Urinary bladder (tissue), 4 donors: ENCODE measurements around the gene TMEM54. TPM values are rescaled to one million over a fixed set of nuclear protein-coding genes. Genes with fewer than 3 reads are reported as not detected.

ENCODE experiments used
- DNase-seq: peaks from one replicate; pipeline ENCODE4 v3.0.0-alpha.2; 2015; ENCODE audit errors: extremely low spot score
- H3K27ac ChIP-seq: one replicate; pipeline ENCODE4 v1.5.1; 2013; ENCODE audit warnings: low read depth, mild to moderate bottlenecking, moderate library complexity
- H3K36me3 ChIP-seq: one replicate; pipeline ENCODE4 v1.6.1; 2013; ENCODE audit warnings: mild to moderate bottlenecking, moderate library complexity; ENCODE audit not compliant: insufficient read depth
- H3K4me1 ChIP-seq: one replicate; pipeline ENCODE4 v1.6.1; 2013; ENCODE audit warnings: mild to moderate bottlenecking, moderate library complexity; ENCODE audit not compliant: insufficient read depth
- H3K4me3 ChIP-seq: one replicate; pipeline ENCODE4 v1.5.1; 2013; ENCODE audit warnings: low read depth, low read length
- WGBS: extraction: QIAGEN DNeasy Blood & Tissue Kit; methylation state at CpG from one replicate; pipeline ENCODE4 v1.1.7; 2013; 5-methylcytosine and 5-hydroxymethylcytosine counted together
- polyA plus RNA-seq: library from polyadenylated mRNA; stranded (reverse); fragments of 200-250 nt; gene quantifications from one replicate; pipeline ENCODE4 v1.2.3, GENCODE V29; 2013
- total RNA-seq: library from RNA; depleted of rRNA; stranded (reverse); fragments of >200 nt; gene quantifications from one replicate; pipeline ENCODE4 v1.2.3, GENCODE V29; 2014
- donor health status: healthy with polysubstance abuse.
- donor health status: healthy.

TMEM54 gene
- total and polyA plus RNA-seq, 2 donors = 12.8 to 67.8 TPM

- 92% methylated on average over 1 of the region's 1 CpG for WGBS
- Histone ChIP-seq H3K4me1 (no peaks in the 10 kb centered on the region), H3K36me3 (no peaks in the 10 kb centered on the region), H3K4me3 (no peak overlapping the region), H3K27ac (no peak overlapping the region)
- no peak for DNase-seq
These were observed 37.3 kb downstream of the TMEM54 start for GRCh38 chr1:32863881-32864245.

GRCh38 chr1:32863218-32863880, 37.8 kb downstream of the TMEM54 start:
- no peak overlapping the region for H3K4me3 ChIP-seq
- H3K4me1 ChIP-seq = no peaks in the 10 kb centered on the region
- H3K27ac ChIP-seq = no peak overlapping the region
- DNase-seq = no peak
- 93% methylated on average over 4 of the region's 4 CpGs for WGBS
- H3K36me3 ChIP-seq = no peaks in the 10 kb centered on the region

DNA sequence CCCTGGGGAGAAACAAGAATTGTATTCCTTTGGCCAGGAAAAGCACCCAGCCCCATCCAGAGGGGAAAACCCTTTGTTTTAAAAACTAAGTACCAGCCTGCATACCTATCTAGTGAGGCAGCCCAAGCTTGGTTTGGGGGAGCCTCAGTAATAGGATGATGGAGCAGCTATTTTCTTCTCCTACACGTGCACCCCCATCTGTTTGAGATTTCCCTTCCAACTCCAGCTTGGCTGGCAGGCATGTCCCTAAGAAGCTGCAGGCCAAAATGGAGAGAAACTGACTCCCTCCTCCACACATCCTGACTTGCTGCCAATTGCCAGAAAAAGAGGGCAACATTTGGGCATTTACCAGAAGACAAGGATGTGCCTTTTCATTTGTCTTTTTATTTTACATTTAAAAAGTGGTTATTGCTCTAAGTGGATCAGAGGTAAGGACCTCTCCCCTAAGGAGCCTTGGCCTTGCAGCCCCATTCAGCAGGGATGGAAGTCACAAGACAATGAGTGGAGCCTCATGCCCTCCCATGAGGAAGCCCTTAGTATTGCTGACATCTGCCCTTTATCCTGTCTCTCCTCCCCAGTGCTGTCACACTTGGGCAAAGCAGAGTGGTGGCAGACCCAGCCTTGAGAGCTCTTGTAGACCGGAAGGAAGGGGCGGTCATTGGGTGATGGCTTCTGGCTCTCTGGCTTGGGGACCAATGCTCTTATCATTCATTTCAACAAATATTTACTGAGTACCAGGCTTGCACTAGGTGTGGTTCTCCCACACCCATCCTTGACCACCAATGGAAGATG, 39.1 kb downstream of the TMEM54 start:
- Histone ChIP-seq H3K27ac (no peak overlapping the region), H3K4me3 (no peak overlapping the region), H3K4me1 (no peaks in the 10 kb centered on the region), H3K36me3 (no peaks in the 10 kb centered on the region)
- 72% methylated on average over 3 of the region's 3 CpGs for WGBS
- DNase-seq = no peak

GRCh38 chr1:32860566-32860965, 40.6 kb downstream of the TMEM54 start:
- H3K27ac ChIP-seq = no peak overlapping the region
- H3K36me3 ChIP-seq = peaks cover 3% of the 10 kb centered on the region
- no peak overlapping the region for H3K4me3 ChIP-seq
- no peaks in the 10 kb centered on the region for H3K4me1 ChIP-seq
- no peak for DNase-seq

GRCh38 chr1:32859915-32860314, 41.3 kb downstream of the TMEM54 start:
- WGBS = 95% methylated on average over 2 of the region's 2 CpGs
- Histone ChIP-seq H3K4me1 (no peaks in the 10 kb centered on the region), H3K4me3 (no peak overlapping the region), H3K27ac (no peak overlapping the region), H3K36me3 (peaks cover 3% of the 10 kb centered on the region)
- no peak for DNase-seq

- 88% methylated on average over 7 of the region's 7 CpGs for WGBS
- Histone ChIP-seq H3K4me3 (no peak overlapping the region), H3K4me1 (no peaks in the 10 kb centered on the region), H3K27ac (no peak overlapping the region), H3K36me3 (peaks cover 3% of the 10 kb centered on the region)
- no peak for DNase-seq
These were observed 42.4 kb downstream of the TMEM54 start for GRCh38 chr1:32858791-32859190.

GRCh38 chr1:32858136-32858535, 43.1 kb downstream of the TMEM54 start:
- no peaks in the 10 kb centered on the region for H3K4me1 ChIP-seq
- no peak for DNase-seq
- WGBS = 93% methylated on average over 2 of the region's 2 CpGs
- H3K36me3 ChIP-seq = peaks cover 3% of the 10 kb centered on the region
- H3K27ac ChIP-seq = no peak overlapping the region
- H3K4me3 ChIP-seq = no peak overlapping the region

DNA sequence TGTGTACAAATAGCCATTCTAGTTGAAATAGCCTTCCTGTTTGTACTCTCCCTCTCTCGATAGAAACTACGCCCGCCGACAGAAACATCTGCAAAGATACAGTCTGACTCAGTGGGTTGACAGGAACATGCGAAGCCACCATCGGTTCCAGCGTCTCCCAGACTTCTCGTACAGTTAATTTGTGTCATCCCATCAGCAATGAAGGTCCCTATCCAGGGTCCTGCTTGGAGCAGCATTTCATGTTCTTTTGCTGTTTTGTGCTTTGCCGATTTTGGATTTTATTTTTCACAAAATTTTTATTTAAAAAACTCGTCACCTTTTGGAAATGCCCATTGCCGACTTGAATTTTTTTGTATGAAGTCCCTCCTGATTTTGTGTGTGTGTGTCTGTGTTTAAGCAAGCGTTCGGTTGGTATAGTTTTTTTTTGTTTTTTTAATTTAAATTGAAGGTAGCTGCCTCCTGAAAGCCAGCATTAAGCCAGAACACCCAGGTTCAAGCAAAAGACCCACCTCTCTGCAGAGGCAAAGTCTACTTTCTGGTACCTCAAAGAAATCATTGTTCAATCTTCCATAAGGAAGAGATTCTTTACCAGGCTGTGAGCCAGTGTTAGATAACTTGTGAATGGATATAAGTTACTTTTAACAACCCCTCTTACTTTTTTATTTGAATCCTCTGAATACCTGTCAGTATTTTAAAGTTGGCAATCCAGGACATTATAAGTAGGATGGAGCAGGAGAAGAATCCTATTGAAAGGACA, 45.1 kb downstream of the TMEM54 start:
- Histone ChIP-seq H3K36me3 (peaks cover 3% of the 10 kb centered on the region), H3K27ac (no peak overlapping the region), H3K4me1 (no peaks in the 10 kb centered on the region), H3K4me3 (no peak overlapping the region)
- WGBS = 91% methylated on average over 13 of the region's 13 CpGs
- no peak for DNase-seq

DNA sequence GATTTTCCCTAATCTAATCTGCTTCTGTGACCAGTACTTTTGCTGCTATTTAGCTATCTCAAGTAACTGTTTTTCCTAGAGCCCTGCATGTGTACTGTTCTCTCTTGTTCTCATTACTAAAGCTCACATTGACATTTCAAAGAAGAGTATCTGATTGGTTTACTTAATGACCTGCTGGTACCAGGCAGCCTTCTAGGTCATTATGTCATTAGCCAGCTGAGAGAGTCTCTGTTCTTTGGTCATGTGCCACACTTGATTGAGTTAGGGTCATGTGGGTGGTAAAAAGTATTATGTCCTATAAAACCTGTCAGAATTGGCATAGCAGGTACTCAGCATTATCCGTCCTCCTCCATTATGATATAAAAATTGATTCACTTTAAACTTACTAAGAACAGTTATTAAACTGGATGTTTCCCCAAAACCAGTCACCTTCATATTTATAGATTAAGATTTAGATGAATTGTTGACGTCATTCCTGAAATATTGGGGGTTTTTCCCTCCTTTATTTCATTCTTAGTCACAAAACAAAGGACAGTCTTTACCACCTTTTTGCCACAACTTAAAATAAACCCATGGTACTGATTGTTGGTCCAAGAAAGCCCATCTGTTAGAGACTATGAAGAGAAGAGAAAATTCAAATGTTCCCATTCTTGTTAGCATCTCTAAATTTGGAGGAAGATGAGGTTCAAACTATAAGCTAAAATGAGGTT, 52.7 kb downstream of the TMEM54 start:
- H3K27ac ChIP-seq = no peak overlapping the region
- no peak overlapping the region for H3K4me3 ChIP-seq
- no peak for DNase-seq
- H3K4me1 ChIP-seq = no peaks in the 10 kb centered on the region
- peaks cover 1% of the 10 kb centered on the region for H3K36me3 ChIP-seq
- WGBS = 45% methylated on average over 2 of the region's 2 CpGs

Other genes starting within 250 kb of the TMEM54 start
- gene SYNC, start 198.6 kb downstream of the TMEM54 start, total RNA-seq = 22.4 TPM
- 13.3 TPM for gene SYNC, start 198.6 kb downstream of the TMEM54 start, polyA plus RNA-seq
- 33.4 TPM for gene YARS1, start 84.0 kb downstream of the TMEM54 start, total RNA-seq
- gene YARS1, start 84.0 kb downstream of the TMEM54 start, polyA plus RNA-seq = 39.8 TPM
- gene S100PBP, start 83.7 kb downstream of the TMEM54 start, total RNA-seq = 62.0 TPM
- gene S100PBP, start 83.7 kb downstream of the TMEM54 start, polyA plus RNA-seq = 13.6 TPM
- gene FNDC5, start 30.5 kb downstream of the TMEM54 start, total RNA-seq = 50.5 TPM
- 1.5 TPM for gene FNDC5, start 30.5 kb downstream of the TMEM54 start, polyA plus RNA-seq
- not detected for gene HPCA, start 14.9 kb downstream of the TMEM54 start, total RNA-seq
- gene HPCA, start 14.9 kb downstream of the TMEM54 start, polyA plus RNA-seq = 0.29 TPM
- 8.7 TPM for gene RNF19B, start 63.4 kb upstream of the TMEM54 start, total RNA-seq
- 15.0 TPM for gene RNF19B, start 63.4 kb upstream of the TMEM54 start, polyA plus RNA-seq
- 79.1 TPM for gene AK2, start 135.5 kb upstream of the TMEM54 start, total RNA-seq
- 83.1 TPM for gene AK2, start 135.5 kb upstream of the TMEM54 start, polyA plus RNA-seq
- gene AZIN2, start 179.8 kb upstream of the TMEM54 start, total RNA-seq = 9.6 TPM
- gene AZIN2, start 179.8 kb upstream of the TMEM54 start, polyA plus RNA-seq = 3.1 TPM